Hepatocyte (in vitro differentiated cells): Measurements from ENCODE around the gene BRIP1.

Source experiments
- CTCF ChIP-seq: fragments of 200-600 bp; sonication (generic); IDR thresholded peaks from 2 replicates; pipeline ENCODE4 v1.5.1; 2016; ENCODE audit warnings: antibody characterized with exemption, mild to moderate bottlenecking; ENCODE audit not compliant: poor library complexity
- EZH2 ChIP-seq: fragments of 200-600 bp; sonication (generic); IDR thresholded peaks from 2 replicates; pipeline ENCODE4 v1.6.1; 2016; ENCODE audit warnings: antibody characterized with exemption, mild to moderate bottlenecking, borderline replicate concordance

GRCh38 chr17:61723914-61724313, 139.4 kb downstream of the BRIP1 start:
- no peak for TF ChIP-seq CTCF
- TF ChIP-seq EZH2, result no peak
